Stimulated activated CD4-positive, alpha-beta T cell treated with anti-CD3 and anti-CD28 coated beads, TNF-alpha, amount 100 ng/mL, for 24 hours (primary cell): ENCODE measurements around the gene PLIN4.
"Not testable (repeated sequence)": the region's sequence is repeated elsewhere in the genome, so short reads cannot be mapped to it uniquely, and the experiment has no call there.

Source experiments
- DNase-seq, 3 experiments: peaks; one replicate each; pipeline ENCODE4 v3.0.0-alpha.2; 2020; ENCODE audit warnings: low read depth in 3 of 3

The PLIN4 gene, protein sequence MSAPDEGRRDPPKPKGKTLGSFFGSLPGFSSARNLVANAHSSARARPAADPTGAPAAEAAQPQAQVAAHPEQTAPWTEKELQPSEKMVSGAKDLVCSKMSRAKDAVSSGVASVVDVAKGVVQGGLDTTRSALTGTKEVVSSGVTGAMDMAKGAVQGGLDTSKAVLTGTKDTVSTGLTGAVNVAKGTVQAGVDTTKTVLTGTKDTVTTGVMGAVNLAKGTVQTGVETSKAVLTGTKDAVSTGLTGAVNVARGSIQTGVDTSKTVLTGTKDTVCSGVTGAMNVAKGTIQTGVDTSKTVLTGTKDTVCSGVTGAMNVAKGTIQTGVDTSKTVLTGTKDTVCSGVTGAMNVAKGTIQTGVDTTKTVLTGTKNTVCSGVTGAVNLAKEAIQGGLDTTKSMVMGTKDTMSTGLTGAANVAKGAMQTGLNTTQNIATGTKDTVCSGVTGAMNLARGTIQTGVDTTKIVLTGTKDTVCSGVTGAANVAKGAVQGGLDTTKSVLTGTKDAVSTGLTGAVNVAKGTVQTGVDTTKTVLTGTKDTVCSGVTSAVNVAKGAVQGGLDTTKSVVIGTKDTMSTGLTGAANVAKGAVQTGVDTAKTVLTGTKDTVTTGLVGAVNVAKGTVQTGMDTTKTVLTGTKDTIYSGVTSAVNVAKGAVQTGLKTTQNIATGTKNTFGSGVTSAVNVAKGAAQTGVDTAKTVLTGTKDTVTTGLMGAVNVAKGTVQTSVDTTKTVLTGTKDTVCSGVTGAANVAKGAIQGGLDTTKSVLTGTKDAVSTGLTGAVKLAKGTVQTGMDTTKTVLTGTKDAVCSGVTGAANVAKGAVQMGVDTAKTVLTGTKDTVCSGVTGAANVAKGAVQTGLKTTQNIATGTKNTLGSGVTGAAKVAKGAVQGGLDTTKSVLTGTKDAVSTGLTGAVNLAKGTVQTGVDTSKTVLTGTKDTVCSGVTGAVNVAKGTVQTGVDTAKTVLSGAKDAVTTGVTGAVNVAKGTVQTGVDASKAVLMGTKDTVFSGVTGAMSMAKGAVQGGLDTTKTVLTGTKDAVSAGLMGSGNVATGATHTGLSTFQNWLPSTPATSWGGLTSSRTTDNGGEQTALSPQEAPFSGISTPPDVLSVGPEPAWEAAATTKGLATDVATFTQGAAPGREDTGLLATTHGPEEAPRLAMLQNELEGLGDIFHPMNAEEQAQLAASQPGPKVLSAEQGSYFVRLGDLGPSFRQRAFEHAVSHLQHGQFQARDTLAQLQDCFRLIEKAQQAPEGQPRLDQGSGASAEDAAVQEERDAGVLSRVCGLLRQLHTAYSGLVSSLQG (N-terminal part only)

DNA sequence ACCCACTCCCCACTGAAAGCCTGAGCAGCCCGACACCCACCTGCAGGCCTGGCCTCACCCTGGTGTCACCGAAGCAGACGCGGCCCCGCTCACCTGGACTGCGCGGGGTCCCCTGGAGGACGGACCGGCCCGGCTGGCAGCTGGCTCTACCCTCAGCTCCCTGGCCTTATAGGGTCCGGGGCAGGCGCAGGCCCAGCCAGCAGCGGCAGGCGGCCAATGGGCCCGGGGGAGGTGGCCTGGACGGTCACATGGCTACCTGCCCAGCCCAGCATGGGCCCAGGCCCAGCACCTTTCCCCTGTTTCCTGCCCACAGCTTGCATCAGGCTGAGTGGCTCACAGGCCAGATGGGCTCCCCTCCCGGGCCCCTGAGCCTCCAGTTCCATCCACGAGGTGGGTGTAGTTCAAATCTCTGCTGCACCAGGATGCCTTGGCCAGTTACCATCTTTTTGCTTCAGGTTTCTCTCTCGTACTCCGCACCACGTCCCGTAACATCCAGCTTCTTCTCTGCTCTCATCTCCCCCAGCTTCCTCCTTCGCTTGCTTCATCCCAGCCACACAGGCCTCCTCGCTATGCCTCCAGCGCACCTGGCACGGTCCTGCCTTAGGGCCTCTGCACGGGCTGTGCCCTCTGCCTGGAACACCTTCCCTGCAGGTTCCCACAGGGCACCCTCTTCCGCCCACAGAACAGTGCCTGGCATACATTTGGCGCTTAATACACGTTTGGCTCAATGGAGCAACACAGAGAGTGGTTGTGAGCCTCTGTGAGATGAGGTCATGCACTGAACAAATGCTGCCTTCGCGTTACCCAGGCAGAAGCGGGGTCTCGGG, at the start of gene PLIN4:
Gene PLIN4 (minus strand): TSS at position 142 of the 827 bp plus-strand sequence. CDS start 214 bp downstream, outside the sequence.
- no peak for DNase-seq

DNA sequence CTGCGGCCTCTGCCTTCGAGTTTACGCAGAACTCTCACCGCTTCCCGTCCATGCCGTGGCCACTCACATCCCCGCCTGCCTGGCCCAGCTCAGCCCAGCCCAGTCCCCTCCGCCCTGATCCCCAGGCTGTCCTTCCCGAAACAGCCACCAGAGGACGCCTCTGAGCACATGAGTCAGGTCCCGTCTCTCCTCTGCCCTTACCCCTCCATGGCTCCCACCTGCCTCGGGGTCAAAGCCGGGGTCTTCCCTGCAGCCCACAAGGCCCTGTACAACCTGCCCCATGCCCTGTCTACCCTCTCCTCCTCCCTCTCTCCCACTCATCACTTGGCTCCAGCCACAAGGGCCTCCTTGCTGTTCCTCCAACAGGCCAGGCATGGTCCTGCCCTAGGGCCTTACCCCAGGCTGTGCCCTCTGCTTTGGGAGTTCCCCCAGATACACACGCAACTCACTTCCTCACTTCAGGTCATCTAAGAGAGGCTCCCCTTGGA, 49.3 kb upstream of the PLIN4 start:
- peak; percentile 12 to 71 (median 28) for DNase-seq

DNA sequence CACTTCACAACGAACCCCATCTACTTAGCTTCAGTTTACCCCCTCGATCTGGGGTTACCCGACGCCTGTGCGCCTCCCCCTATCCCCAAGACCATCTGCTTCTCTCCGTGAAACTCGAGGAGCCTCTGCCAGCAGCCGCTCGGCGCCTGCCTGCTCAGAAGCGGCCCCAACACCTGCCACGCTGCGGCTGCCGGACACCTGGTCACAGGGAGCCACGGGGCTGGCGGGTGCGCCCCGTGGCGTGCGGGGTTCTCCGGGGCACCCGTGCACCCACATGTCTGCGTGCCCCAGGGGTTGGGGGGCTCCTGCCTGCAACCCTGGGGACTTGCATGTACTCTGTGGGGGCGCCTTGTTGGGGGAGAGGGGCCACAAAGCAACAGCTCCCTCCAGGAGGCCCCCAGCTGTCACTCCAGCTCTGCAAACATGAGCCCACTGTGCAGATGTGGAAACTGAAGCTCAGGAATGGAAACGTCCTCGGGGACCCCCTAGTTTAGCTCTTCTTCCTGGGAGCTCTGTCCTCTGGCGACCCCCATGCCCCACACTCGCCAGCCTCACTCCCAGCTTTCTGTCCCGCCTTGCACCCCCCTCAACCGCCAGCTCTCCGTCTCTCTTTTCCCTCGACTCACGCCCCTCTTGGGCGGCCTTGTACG, 48.2 kb upstream of the PLIN4 start:
- no peak for DNase-seq

DNA sequence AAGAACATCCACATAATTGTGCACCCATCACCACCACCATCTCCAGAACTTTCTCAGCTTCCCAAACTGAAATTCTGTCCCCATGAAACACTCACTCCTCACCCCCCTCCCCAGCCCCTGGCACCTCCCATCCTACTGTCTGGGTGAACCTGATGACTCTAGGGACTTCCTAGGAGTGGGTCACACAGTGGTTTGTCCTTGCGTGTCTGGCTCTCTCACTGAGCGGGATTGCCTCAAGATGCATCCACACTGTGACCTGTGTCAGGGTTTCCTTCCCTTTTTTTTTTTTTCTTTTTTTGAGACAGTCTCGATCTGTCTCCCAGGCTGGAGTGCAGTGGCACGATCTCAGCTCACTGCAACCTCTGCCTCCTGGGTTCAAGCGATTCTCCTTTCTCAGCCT, 45.3 kb upstream of the PLIN4 start:
- not testable (repeated sequence) for DNase-seq

DNA sequence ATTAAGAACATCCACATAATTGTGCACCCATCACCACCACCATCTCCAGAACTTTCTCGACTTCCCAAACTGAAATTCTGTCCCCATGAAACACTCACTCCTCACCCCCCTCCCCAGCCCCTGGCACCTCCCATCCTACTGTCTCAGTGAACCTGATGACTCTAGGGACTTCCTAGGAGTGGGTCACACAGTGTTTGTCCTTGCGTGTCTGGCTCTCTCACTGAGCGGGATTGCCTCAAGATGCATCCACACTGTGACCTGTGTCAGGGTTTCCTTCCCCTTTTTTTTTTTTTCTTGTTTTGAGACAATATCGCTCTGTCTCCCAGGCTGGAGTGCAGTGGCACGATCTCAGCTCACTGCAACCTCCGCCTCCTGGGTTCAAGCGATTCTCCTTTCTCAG, 43.8 kb upstream of the PLIN4 start:
- not testable (repeated sequence) for DNase-seq

DNA sequence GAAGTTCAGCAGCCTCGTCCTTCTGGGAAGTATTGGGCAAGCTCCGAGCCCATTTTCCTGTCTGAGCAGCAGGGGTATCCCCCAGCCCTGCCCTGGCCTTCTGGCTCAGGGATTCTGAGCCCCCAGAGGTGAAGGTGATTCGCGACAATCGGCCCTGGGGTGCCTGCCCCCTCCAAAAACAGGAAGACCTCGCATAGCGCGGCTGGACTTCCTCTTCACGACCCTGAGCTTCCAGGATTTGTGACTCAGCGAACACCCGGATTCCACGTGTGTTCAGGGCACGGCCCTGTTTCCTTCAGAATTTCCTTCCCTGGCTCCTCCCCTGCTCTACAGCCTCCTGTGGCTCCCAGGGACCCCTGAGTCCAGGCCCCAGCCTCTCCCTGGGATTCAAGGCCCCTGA, 41.3 kb upstream of the PLIN4 start, which contains the start of gene SEMA6B:
Gene SEMA6B (minus strand): TSS at position 116 of the 400 bp plus-strand sequence. CDS start 1,227 bp downstream, outside the sequence.
- no peak for DNase-seq

DNA sequence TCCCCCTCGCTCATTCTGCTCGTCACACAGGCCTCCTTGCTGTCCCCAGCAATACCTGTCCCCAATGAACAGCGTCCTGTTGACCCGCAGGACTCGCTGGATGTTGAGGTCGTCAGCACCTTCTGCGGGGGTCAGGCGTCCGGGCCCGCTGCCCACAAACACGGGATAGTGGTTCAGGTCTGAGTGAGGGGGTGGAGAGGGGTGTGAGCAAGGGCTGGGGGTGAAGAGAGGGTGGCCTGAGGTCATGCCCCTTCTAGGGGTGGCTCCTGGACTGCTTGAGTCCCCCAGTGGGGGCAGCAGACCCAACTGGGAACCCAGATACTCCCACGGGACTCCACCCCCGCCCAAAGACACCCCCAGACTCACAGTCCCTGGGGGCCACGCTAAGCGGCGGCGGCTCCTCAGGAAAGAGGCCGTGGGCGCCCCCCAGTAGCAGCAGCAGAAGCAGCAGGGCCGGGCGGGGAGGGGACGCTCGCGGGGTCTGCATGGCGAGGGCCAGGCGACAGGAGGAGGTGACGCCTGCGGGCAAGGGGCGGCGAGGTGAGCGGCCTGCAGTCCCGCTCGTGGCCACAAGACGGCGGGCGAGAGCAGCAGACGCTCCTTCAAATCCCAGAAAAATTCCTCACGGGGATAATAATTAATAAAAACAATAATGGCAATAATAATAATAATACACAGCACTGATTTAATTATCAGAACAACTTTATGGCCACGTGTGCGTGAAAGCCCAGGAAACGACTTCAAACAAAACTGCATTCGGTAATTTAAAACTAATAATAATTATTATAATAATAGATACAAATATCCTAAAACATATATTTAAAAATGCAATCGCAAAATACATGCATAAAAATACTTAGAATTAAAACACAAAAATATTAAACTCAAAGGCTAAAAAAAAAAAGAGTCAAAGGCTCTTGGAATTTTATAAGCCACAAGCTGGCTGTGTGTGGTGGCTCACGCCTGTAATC, 40.0 kb upstream of the PLIN4 start:
- peak in 1 of 3 experiments; percentile 36 for DNase-seq

DNA sequence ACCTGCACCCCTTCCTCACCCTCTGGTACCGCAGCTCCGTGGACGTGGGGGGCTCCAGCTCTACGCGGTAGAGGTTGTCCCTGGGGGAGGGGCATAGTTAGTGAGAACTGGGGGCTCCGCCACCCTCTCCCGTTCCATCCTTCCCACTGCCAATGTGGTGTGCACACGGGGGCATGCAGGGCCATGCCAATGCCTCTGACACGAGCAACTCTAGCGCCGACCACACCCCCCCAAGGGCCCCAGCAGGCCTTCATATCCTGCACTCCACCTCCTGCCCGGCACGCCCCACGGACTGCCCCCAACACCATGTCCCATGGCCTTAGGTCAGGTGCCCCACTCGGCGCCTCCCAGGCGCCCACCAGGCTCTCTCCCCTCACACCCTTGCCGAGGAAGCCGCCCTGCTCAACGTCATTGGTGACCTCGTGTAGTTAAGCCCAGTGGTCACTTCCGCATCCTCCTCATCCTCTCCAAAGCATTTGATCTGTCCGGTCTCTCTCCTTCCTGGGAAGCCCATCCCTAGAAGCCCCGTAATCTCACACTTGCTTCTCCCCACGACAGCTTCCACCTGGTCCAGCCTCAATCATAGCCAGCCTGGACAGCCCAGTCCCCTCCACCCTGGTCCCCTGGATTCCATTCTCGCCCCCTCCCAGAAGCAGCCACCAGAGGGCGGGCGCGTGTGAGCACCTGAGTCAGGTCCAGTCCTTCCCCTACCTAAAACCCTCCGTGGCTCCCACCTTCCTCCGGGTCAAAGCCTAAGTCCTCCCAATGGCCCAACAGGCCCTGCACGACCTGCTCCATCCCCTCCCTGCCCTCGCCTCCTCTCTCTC, 39.1 kb upstream of the PLIN4 start:
- DNase-seq = no peak

DNA sequence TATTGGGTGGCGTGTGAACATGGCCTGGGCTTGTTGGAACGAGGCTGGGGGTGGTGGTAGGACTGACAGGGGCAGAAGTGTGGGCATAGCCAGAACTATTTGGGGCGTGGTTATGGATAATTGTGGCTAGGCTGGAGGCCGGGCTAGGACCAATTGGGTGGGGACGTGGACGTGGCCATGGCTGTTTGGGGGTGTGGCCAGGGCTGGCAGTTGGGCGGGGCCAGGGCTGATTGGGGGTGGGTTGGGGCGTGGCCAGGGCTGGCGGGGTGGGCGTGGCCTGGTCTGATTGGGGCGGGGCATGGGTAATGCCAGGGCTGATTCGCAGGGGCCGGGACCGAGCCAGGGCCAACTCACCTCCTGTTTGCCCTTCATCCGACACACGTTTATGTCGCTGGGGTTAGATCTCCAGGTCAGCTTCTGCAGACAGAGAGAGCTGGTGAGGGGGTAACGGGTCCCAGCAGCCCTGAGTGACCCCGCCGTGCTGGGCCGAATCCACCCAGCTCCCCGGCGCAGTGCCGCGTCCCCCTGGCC, 38.4 kb upstream of the PLIN4 start:
- peak in 1 of 3 experiments; percentile 33 for DNase-seq

DNA sequence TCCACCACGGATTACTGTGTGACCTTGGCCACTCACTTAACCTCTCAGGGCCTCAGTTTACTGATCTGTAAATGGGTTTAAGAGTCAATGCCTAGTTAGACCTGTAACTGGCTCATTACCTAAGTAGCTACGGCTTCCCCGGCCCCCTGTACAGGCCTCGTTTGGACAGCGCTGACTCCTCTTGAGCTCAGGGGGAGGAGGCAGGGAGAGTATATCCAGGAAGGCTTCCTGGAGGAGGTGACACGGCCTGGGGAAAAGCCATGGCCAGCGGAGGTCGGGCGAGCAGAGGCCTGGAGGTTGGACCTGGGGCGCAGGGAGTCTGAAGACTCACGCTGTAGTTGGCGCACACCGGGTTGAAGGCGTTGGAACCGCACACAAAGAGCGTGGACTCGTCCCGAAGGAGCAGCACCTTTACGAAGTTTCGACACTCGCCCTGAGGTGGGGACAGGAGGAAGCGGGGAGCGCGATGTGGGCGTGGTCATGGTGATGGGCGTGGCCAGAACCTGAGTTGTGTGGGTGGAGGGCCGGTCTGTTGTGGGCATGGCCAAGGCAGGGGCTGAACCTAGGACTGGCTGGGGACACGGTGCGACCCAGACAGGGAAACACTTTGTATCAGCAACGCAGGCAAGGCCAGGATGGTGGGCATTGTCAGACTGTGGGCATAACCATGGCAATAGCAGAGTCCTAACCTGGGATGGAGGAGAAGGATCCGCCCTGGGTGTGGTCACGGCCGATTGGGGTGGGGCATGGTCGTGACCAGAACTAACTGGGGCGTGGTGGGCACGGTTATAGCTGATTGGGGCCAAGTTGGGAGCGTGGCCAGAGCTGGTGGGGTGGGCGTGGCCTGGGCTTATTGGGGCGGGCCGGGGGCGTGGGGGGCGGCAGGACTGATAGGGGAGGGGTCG, 37.6 kb upstream of the PLIN4 start:
- DNase-seq = no peak

DNA sequence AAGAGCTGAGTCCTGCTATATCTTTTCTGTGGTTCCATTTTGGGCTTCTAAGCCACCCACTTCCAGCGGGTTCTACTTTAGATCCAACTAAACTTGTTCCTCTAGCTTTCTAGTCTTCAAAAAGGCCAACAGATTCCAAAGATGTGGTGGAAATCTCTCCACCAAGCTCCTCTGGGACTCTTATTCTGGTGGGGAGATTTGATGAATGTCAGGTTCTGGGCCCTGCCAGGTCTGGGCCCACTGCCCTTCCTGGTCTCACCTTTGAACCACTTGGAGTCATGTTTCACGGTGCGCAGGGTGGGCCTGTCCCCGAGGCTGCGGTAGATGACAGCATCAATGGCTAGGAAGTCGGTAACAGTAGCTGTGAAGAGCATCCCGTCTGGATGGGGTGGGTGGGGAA, 36.4 kb upstream of the PLIN4 start:
- DNase-seq = no peak

DNA sequence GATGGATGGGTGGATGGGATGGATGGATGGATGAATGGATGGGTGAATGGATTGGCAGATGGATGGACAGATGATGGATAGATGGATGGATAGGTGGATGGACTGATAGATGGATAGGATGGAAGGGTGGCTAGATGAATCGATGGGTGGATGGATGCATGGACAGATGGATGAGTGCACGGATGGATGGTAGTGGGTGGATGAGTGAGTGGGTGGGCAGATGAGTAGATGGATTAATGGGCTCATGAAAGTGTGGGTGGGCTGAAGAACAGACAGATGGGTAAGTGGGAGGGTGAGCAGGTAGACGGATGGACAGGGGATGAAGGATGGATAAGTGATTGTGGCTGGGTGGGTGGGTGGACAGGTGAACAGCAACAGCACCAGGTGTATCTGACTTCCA, 35.5 kb upstream of the PLIN4 start:
- no peak for DNase-seq

DNA sequence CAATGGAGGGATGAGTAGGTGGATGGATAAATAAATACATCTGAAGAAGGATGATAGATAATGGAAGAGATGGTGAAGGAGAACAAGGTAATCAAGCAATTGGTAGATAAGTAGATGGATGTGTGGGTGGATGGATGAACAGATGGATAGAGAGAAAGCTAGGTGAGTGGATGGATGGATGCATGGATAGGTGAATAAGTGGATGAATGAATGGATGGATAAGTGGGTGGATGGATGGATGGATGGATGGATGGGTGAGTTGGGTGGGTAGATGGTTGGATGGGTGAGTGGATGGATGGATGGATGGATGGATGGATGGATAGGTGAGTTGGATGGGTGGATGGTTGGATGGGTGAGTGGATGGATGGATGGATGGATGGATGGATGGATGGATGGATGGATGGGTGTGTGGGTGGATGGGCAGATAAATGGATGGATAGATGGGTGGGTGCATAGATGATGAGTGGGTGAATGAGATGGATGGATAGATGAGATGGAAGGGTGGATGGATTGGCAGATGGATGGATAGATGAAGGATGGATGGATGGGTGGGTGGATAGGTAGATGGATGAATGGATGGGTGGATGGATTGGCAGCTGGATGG, 34.9 kb upstream of the PLIN4 start:
- no peak for DNase-seq

DNA sequence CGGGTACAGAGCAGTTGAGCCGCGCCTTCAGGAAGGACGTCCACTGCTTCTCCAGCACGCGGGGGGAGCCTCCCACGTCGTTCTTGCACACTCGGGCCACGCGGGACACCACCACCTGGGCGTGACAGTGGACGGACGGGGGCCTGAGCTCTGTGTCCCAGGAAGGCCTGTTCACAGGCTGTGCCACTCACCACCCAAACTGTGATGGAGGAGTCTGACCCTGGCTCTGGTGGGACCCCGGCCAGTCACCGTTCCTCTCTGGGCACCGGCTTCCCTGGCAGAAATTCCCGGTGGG, 34.2 kb upstream of the PLIN4 start:
- no peak for DNase-seq

DNA sequence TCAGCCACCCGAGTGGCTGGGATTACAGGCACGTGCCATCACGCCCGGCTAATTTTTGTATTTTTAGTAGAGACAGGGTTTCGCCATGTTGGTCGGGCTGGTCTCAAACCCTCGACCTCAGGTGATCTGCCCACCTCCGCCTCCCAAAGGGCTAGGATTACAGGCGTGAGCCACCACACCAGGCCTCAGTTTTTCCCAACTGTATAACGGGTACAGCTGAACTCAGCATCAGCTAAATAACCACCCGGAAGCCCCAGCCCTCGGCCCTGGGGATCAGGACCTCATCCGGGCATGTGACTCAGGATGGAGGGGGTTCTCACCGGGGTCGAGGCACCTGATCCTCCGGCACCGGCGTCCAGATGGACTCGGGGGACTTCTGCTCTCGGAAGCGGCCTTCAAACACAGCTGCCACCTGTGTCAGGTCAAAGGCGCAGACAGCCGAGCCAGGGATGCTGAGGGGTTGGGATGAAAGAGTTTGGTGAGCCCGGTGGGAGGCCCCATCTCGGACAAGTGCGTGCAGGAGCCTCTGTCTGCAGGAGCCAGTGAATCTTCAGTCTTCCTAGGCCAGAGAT, 32.3 kb upstream of the PLIN4 start:
- DNase-seq = no peak

DNA sequence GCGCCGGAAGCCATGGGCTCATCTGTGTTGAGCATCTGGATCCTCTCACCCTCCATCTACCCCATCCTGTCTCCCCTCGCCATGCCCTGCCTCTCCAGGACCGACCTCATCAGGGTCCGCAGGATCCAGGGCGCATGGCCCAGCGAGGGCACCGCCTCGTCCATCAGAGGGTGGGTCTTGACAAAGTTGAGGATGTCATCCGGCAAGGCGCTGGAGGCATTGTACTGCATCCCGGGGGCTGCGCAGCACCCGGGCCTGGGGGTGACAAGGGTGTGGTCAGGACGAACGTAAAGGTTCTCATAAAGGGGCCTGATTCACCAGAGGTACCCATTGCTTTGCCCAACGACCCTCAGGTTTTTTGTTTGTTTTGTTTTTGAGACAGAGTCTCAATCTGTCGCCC, 31.7 kb upstream of the PLIN4 start:
- DNase-seq = no peak
